ENCODE data around the gene MAP4K2. TPM values are rescaled to one million over a fixed set of nuclear protein-coding genes. Genes with fewer than 3 reads are reported as not detected.

MAP4K2 gene
- total RNA-seq, 4 donors from 2014 or later, result 35.5 to 77.8 (median 37.5) TPM

GRCh38 chr11:64769283-64769682 is 33.7 kb downstream of the MAP4K2 start:
- Histone ChIP-seq H3K27me3 (no peaks in the 10 kb centered on the region), H3K4me1 (peaks cover 0 to 9% of the 10 kb centered on the region in 2 donors), H3K9me3 (no peaks in the 10 kb centered on the region), H3K36me3 (peaks cover 98 to 100% of the 10 kb centered on the region in 2 donors), H3K4me3 (replicated peaks in 1 of 3) (no peak overlapping the region), H3K27ac (no peak overlapping the region)
- no peak for TF ChIP-seq POLR2A (IDR thresholded peaks at IDR 0.05)
- no peak for TF ChIP-seq CTCF (IDR thresholded peaks at IDR 0.05)
- DNase-seq, result no peak
- 88 to 91% methylated on average over 6 of the region's 6 CpGs for WGBS, 2 donors
- intact Hi-C loops (cut with DNase I), result no loop called here

GRCh38 chr11:64768300-64768694 is 34.7 kb downstream of the MAP4K2 start:
- intact Hi-C loops (cut with DNase I), result no loop called here
- Histone ChIP-seq H3K27ac (no peak overlapping the region), H3K4me1 (peaks cover 9 to 17% of the 10 kb centered on the region in 2 donors), H3K36me3 (peaks cover 92 to 100% of the 10 kb centered on the region in 2 donors), H3K4me3 (replicated peaks in 1 of 3) (no peak overlapping the region), H3K27me3 (no peaks in the 10 kb centered on the region), H3K9me3 (no peaks in the 10 kb centered on the region)
- 94 to 96% methylated on average over 6 of the region's 6 CpGs for WGBS, 2 donors
- no peak for TF ChIP-seq POLR2A (IDR thresholded peaks at IDR 0.05)
- no peak for TF ChIP-seq CTCF (IDR thresholded peaks at IDR 0.05)
- DNase-seq, result no peak

GRCh38 chr11:64767344-64768299 is 35.4 kb downstream of the MAP4K2 start:
- Histone ChIP-seq H3K9me3 (no peaks in the 10 kb centered on the region), H3K36me3 (peaks cover 86 to 99% of the 10 kb centered on the region in 2 donors), H3K27me3 (no peaks in the 10 kb centered on the region), H3K4me3 (replicated peaks in 1 of 3) (no peak overlapping the region), H3K4me1 (peaks cover 15 to 19% of the 10 kb centered on the region in 2 donors), H3K27ac (peak overlapping the region in 1 of 3 donors; percentile 37)
- intact Hi-C loops (cut with DNase I), result no loop called here
- DNase-seq, result peak; percentile 57
- 53 to 62% methylated on average over 16 to 18 of the region's 19 CpGs for WGBS, 2 donors
- TF ChIP-seq CTCF (IDR thresholded peaks at IDR 0.05) (peak; percentile 23 to 78 (median 55)), POLR2A (IDR thresholded peaks at IDR 0.05) (no peak)

- TF ChIP-seq CTCF (IDR thresholded peaks at IDR 0.05), result no peak
- TF ChIP-seq POLR2A (IDR thresholded peaks at IDR 0.05), result no peak
- Histone ChIP-seq H3K27ac (peak overlapping the region in 1 of 3 donors; percentile 37), H3K4me1 (peaks cover 17 to 26% of the 10 kb centered on the region in 2 donors), H3K36me3 (peaks cover 78 to 92% of the 10 kb centered on the region in 2 donors), H3K4me3 (replicated peaks in 1 of 3) (no peak overlapping the region), H3K27me3 (no peaks in the 10 kb centered on the region), H3K9me3 (no peaks in the 10 kb centered on the region)
- DNase-seq, result no peak
- WGBS, 2 donors, result 80 to 99% methylated on average over 2 to 11 of the region's 11 CpGs
- intact Hi-C loops (cut with DNase I), result no loop called here
Measured at GRCh38 chr11:64766881-64767280, 36.1 kb downstream of the MAP4K2 start.
